Ascending aorta (tissue), 2 donors: ENCODE results near the gene KIRREL3. TPM values are rescaled to one million over a fixed set of nuclear protein-coding genes. Genes with fewer than 3 reads are reported as not detected.

Experiments used
- DNase-seq, 2 donors: peaks; one replicate each; pipeline ENCODE4 v3.0.0-alpha.2; 2019; ENCODE audit warnings: low spot score in 2 of 2
- H3K27ac ChIP-seq, 2 donors: fragments of 200-600 bp; sonication (generic); one replicate each; pipeline ENCODE4 v1.5.1; 2016 to 2017; ENCODE audit warnings: mild to moderate bottlenecking in 1 of 2
- H3K27me3 ChIP-seq: fragments of 200-600 bp; sonication (generic); one replicate; pipeline ENCODE4 v1.5.1; 2017
- H3K36me3 ChIP-seq, 2 donors: fragments of 200-600 bp; sonication (generic); one replicate each; pipeline ENCODE4 v1.5.1; 2016
- H3K4me1 ChIP-seq, 2 donors: fragments of 200-600 bp; sonication (generic); one replicate each; pipeline ENCODE4 v1.5.1; 2016 to 2017; ENCODE audit warnings: mild to moderate bottlenecking in 1 of 2
- H3K4me3 ChIP-seq, 2 donors: fragments of 200-600 bp; sonication (generic); one replicate each; pipeline ENCODE4 v1.5.1; 2016 to 2017; ENCODE audit warnings: mild to moderate bottlenecking in 1 of 2
- H3K9me3 ChIP-seq, 2 donors: fragments of 200-600 bp; sonication (generic); one replicate each; pipeline ENCODE4 v1.5.1; 2016
- CTCF ChIP-seq, 3 experiments: fragments of 200-600 bp in 2 of 3; fragments of 450-650 bp in 1 of 3; sonication (generic) in 2 of 3; IDR thresholded peaks; one replicate each; pipeline ENCODE4 v1.5.1; 2016 to 2019; ENCODE audit warnings: antibody characterized with exemption in 3 of 3, mild to moderate bottlenecking in 1 of 3, moderate library complexity in 1 of 3
- intact Hi-C: fragments of 100-400 bp; cut with DNase I; formaldehyde crosslinking; loops from one replicate; pipeline ENCODE4 v1.15.1; 2023
- total RNA-seq: library from RNA; depleted of rRNA; stranded (reverse); fragments of >200 nt; gene quantifications from one replicate; pipeline ENCODE4 v1.1.0, GENCODE V29; 2016

KIRREL3 gene
- total RNA-seq, 1 donor from 2014 or later, result not detected

GRCh38 chr11:126485021-126485792, 515.4 kb downstream of the KIRREL3 start:
- Histone ChIP-seq H3K27ac (no peak overlapping the region), H3K9me3 (no peaks in the 10 kb centered on the region), H3K4me3 (no peak overlapping the region), H3K4me1 (no peaks in the 10 kb centered on the region), H3K27me3 (no peaks in the 10 kb centered on the region), H3K36me3 (no peaks in the 10 kb centered on the region)
- intact Hi-C loops, result no loop called here
- DNase-seq, result no peak
- no peak for TF ChIP-seq CTCF (IDR thresholded peaks at IDR 0.05)

- intact Hi-C loops, result no loop called here
- no peaks in the 10 kb centered on the region for H3K9me3 ChIP-seq
- no peaks in the 10 kb centered on the region for H3K36me3 ChIP-seq
- DNase-seq, result no peak
- H3K4me1 ChIP-seq, result no peaks in the 10 kb centered on the region
- no peak overlapping the region for H3K4me3 ChIP-seq
- TF ChIP-seq CTCF (IDR thresholded peaks at IDR 0.05), result no peak
- no peaks in the 10 kb centered on the region for H3K27me3 ChIP-seq
- no peak overlapping the region for H3K27ac ChIP-seq
Observed at GRCh38 chr11:126484266-126484665, 516.3 kb downstream of the KIRREL3 start.

DNA sequence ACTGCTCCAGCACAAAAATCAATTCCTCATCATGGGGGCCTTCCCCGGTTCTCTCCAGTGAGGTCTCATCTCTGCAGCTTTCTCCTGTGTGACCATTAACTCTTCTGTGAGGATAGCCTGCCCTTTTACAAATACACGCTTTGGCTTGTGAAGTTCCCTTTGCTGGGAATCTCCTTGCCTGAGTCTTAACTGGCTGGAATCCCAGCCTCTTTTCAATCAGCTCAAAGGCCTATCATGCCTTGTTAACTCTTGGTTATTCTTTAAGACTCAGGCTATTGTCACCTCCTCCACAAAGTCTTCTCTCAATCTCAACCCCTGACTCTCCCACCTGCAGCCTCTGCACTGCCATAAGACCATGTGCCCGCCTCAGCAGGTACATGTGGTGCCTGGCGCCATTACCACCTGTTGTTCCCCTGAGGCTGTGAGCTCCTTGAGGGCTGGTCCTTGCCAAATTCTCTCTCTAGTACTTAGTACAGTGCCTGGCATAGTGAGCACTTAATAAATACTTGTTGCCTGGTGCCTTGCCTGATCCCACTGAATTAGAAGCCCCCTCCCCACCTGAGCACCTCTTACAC, 516.9 kb downstream of the KIRREL3 start:
- no peaks in the 10 kb centered on the region for H3K27me3 ChIP-seq
- no peak overlapping the region for H3K4me3 ChIP-seq
- no peaks in the 10 kb centered on the region for H3K9me3 ChIP-seq
- H3K27ac ChIP-seq, result no peak overlapping the region
- DNase-seq, result no peak
- no peaks in the 10 kb centered on the region for H3K36me3 ChIP-seq
- no peak for TF ChIP-seq CTCF (IDR thresholded peaks at IDR 0.05)
- H3K4me1 ChIP-seq, result no peaks in the 10 kb centered on the region
- intact Hi-C loops, result no loop called here

- DNase-seq, result no peak
- no peak overlapping the region for H3K4me3 ChIP-seq
- no peak overlapping the region for H3K27ac ChIP-seq
- H3K36me3 ChIP-seq, result no peaks in the 10 kb centered on the region
- intact Hi-C loops, result no loop called here
- no peaks in the 10 kb centered on the region for H3K9me3 ChIP-seq
- no peak for TF ChIP-seq CTCF (IDR thresholded peaks at IDR 0.05)
- no peaks in the 10 kb centered on the region for H3K27me3 ChIP-seq
- no peaks in the 10 kb centered on the region for H3K4me1 ChIP-seq
Observed at GRCh38 chr11:126482586-126483108, 517.9 kb downstream of the KIRREL3 start.

DNA sequence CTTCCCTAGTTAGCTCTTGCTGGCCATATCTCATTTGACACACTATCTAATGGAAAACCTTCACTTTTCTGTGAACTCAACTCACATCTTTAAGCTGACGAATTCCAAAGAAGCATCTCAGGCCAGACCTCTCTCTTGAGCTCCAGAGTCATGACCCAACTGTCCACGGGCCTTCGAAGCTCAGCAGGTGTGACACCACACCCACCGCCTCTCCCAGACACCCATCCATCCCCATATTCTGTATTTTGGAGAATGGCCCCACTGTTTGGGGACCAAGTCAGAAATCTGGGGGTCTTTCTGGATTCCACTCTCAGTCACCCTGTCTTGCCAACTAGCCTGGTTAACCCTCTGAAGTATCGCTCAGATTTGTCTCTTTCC, 519.3 kb downstream of the KIRREL3 start:
- H3K4me1 ChIP-seq, result no peaks in the 10 kb centered on the region
- no peaks in the 10 kb centered on the region for H3K27me3 ChIP-seq
- no peaks in the 10 kb centered on the region for H3K36me3 ChIP-seq
- no peak overlapping the region for H3K4me3 ChIP-seq
- no peak for DNase-seq
- no peak overlapping the region for H3K27ac ChIP-seq
- no peak for TF ChIP-seq CTCF (IDR thresholded peaks at IDR 0.05)
- H3K9me3 ChIP-seq, result no peaks in the 10 kb centered on the region
- intact Hi-C loops, result no loop called here
